WTC11 (cell line): ENCODE measurements around the gene NFE2L3. TPM values are rescaled to one million over a fixed set of nuclear protein-coding genes. Genes with fewer than 3 reads are reported as not detected.

Experiments used
- ATAC-seq: fragments of 200-7000 bp; cut with Tn5 transposase; 2 replicates; pipeline ENCODE4 v1.10.0; 2021; ENCODE audit warnings: mild to moderate bottlenecking, moderate library complexity
- CTCF ChIA-PET: fragments of 300-600 bp; sonication (Branson Sonifier 250); formaldehyde crosslinking; loops from one replicate; lab custom pipeline; 2021; ENCODE audit warnings: antibody characterized with exemption; lab: Charles Lee
- POLR2A ChIA-PET: fragments of 350-600 bp; sonication (Branson Sonifier 250); formaldehyde crosslinking; loops from one replicate; lab custom pipeline; 2021; ENCODE audit warnings: antibody characterized with exemption; lab: Charles Lee
- DNase-seq: peaks from one replicate; pipeline ENCODE4 v3.0.0; 2021; ENCODE audit warnings: low spot score
- H3K27ac Mint-ChIP-seq: 2 replicates; pipeline ENCODE4 v1.8.0; 2021; ENCODE audit warnings: mixed read lengths
- H3K27me3 Mint-ChIP-seq: 2 replicates; pipeline ENCODE4 v1.8.0; 2021; ENCODE audit warnings: low read depth, mild to moderate bottlenecking, moderate library complexity, mixed read lengths
- H3K36me3 Mint-ChIP-seq: 2 replicates; pipeline ENCODE4 v1.8.0; 2021; ENCODE audit warnings: mixed read lengths
- H3K4me1 Mint-ChIP-seq: 2 replicates; pipeline ENCODE4 v1.8.0; 2022; ENCODE audit warnings: mixed read lengths
- H3K4me3 Mint-ChIP-seq: 2 replicates; pipeline ENCODE4 v1.8.0; 2021; ENCODE audit warnings: mild to moderate bottlenecking, moderate library complexity, mixed read lengths
- H3K9me3 Mint-ChIP-seq: 2 replicates; pipeline ENCODE4 v1.8.0; 2021; ENCODE audit warnings: mixed read lengths
- ATF1 ChIP-seq: sonication (generic); formaldehyde crosslinking; IDR thresholded peaks from 2 replicates; pipeline ENCODE4 v1.8.1; 2023; ENCODE audit warnings: mild to moderate bottlenecking, moderate library complexity, missing genetic modification reagents
- ATF3 ChIP-seq: sonication (generic); formaldehyde crosslinking; conservative IDR thresholded peaks from 2 replicates; pipeline ENCODE4 v1.8.1; 2022; ENCODE audit warnings: mild to moderate bottlenecking, missing genetic modification reagents
- EMX1 ChIP-seq: fragments of 250-450 bp; sonication (Bioruptor Pico); IDR thresholded peaks from 2 replicates; pipeline ENCODE4 v1.8.0; 2021; ENCODE audit warnings: mild to moderate bottlenecking
- FOXP1 ChIP-seq: sonication (generic); formaldehyde crosslinking; IDR thresholded peaks from 2 replicates; pipeline ENCODE4 v1.8.0; 2022; ENCODE audit warnings: missing genetic modification reagents, mild to moderate bottlenecking, moderate library complexity, borderline replicate concordance
- HMGA2 ChIP-seq: fragments of 250-450 bp; sonication (Bioruptor Pico); IDR thresholded peaks from 2 replicates; pipeline ENCODE4 v1.4.0; 2021; ENCODE audit warnings: mild to moderate bottlenecking, moderate library complexity
- KAT7 ChIP-seq: sonication (generic); formaldehyde crosslinking; IDR thresholded peaks from 2 replicates; pipeline ENCODE4 v1.8.1; 2023; ENCODE audit warnings: missing genetic modification reagents, mild to moderate bottlenecking, borderline replicate concordance
- NFATC4 ChIP-seq: fragments of 250-450 bp; sonication (Bioruptor Pico); IDR thresholded peaks from 2 replicates; pipeline ENCODE4 v1.9.0; 2021; ENCODE audit warnings: mild to moderate bottlenecking
- NR1H2 ChIP-seq: sonication (generic); formaldehyde crosslinking; IDR thresholded peaks from 2 replicates; pipeline ENCODE4 v1.9.0; 2021; ENCODE audit warnings: mild to moderate bottlenecking, moderate library complexity, missing genetic modification reagents
- PRRX2 ChIP-seq: fragments of 250-450 bp; sonication (Bioruptor Pico); IDR thresholded peaks from 2 replicates; pipeline ENCODE4 v1.8.0; 2021; ENCODE audit warnings: mild to moderate bottlenecking
- ZBTB43 ChIP-seq: sonication (generic); formaldehyde crosslinking; IDR thresholded peaks from 2 replicates; pipeline ENCODE4 v1.8.1; 2023; ENCODE audit warnings: mild to moderate bottlenecking, missing genetic modification reagents
- ZNF232 ChIP-seq: sonication (generic); formaldehyde crosslinking; IDR thresholded peaks from 2 replicates; pipeline ENCODE4 v1.8.0; 2022; ENCODE audit warnings: mild to moderate bottlenecking, missing genetic modification reagents
- ZNF671 ChIP-seq: fragments of 250-450 bp; sonication (Bioruptor Pico); IDR thresholded peaks from 2 replicates; pipeline ENCODE4 v1.8.0; 2021; ENCODE audit warnings: mild to moderate bottlenecking
- total RNA-seq: library from RNA; stranded (reverse); gene quantifications from 3 replicates; pipeline ENCODE4 v1.2.3, GENCODE V29; 2021
- TF ChIP-seq, protein P1 (sequence below): sonication (generic); formaldehyde crosslinking; IDR thresholded peaks from 2 replicates; pipeline ENCODE4 v1.8.0; 2023; ENCODE audit warnings: missing genetic modification reagents
- TF ChIP-seq, protein P2 (sequence below): fragments of 250-450 bp; sonication (Bioruptor Pico); conservative IDR thresholded peaks from 2 replicates; pipeline ENCODE4 v1.9.0; 2021; ENCODE audit warnings: mild to moderate bottlenecking
- TF ChIP-seq, protein P3 (sequence below): fragments of 250-450 bp; sonication (Bioruptor Pico); IDR thresholded peaks from 2 replicates; pipeline ENCODE4 v1.8.0; 2021; ENCODE audit warnings: mild to moderate bottlenecking

The NFE2L3 gene
- total RNA-seq, 1 experiment from 2014 or later, result 66.8 TPM

DNA sequence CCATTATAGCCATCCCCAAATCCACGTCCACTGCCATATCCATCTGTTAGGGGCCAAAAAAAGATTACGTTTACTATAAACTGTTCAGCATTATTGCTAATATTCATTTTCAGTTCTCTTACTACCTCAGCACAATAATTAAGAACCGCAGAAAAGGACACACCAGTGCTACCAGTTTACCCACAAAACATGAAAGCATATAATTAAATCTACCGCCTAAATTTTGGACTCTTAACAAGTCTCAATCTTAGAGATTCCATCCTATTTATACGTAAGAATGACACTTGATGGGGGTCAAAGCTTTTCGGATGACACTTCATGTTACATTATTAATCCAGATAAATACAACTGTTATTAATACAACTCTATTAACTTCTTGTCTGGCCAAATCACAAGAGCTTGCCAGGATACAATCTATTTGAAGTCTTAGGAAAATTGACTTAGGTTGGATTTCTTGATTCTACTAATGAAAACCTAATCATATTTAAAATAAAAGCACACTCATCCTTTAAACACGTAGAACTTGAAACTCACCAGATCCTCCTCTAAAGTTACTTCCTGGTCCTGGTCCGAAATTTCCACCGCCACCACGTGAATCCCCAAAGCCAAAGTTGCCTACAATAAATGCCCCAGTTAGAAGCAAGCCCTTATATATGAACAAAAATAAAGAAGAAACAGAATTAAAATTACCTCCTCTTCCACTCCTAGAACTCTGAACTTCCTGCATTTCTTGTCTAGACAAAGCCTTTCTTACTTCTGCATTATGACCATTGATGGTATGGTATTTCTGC, 44.1 kb downstream of the NFE2L3 start:
- H3K9me3 Mint-ChIP-seq, result no peaks in the 10 kb centered on the region
- H3K27ac Mint-ChIP-seq, result peak overlapping the region; percentile 59

GRCh38 chr7:26197153-26198115, 45.4 kb downstream of the NFE2L3 start:
- H3K4me3 Mint-ChIP-seq, result peak overlapping the region; percentile 100

More for the DNA sequence above, 44.1 kb downstream of the NFE2L3 start:
- H3K27me3 Mint-ChIP-seq, result peaks cover 3% of the 10 kb centered on the region
- H3K4me1 Mint-ChIP-seq, result peaks cover 55% of the 10 kb centered on the region
- no peak for DNase-seq
- CTCF ChIA-PET, result no interaction called here
- H3K4me3 Mint-ChIP-seq, result peak overlapping the region; percentile 100
- peaks cover 89% of the 10 kb centered on the region for H3K36me3 Mint-ChIP-seq
- TF ChIP-seq, protein P1, sequence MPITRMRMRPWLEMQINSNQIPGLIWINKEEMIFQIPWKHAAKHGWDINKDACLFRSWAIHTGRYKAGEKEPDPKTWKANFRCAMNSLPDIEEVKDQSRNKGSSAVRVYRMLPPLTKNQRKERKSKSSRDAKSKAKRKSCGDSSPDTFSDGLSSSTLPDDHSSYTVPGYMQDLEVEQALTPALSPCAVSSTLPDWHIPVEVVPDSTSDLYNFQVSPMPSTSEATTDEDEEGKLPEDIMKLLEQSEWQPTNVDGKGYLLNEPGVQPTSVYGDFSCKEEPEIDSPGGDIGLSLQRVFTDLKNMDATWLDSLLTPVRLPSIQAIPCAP (CRISPR knock-in tag), result no peak
- TF ChIP-seq ZNF671 (0 out of 2 replicates have a peak, but pooled peaks have one; percentile 39), NFATC4 (CRISPR knock-in tag) (peak; percentile 65)
- TF ChIP-seq, all 79 proteins: peak for 2
- ATAC-seq, result no peak
- POLR2A ChIA-PET, result interaction anchor here (1.2 to 4.5 kb wide), 2 partner anchors 8 to 41 kb away, joined by 4 to 35 read pairs; no protein-coding TSS in a partner anchor

More at GRCh38 chr7:26197153-26198115, 45.4 kb downstream of the NFE2L3 start:
- ChIA-PET POLR2A (interaction anchor here (1.1 to 4.5 kb wide), 3 partner anchors 9 to 42 kb away, joined by 3 to 35 read pairs (median 4); no protein-coding TSS in a partner anchor), CTCF (no interaction called here)
- DNase-seq (no peak), ATAC-seq (no peak)
- H3K4me1 Mint-ChIP-seq, result peaks cover 48% of the 10 kb centered on the region
- peaks cover 76% of the 10 kb centered on the region for H3K36me3 Mint-ChIP-seq
- TF ChIP-seq, protein P2, sequence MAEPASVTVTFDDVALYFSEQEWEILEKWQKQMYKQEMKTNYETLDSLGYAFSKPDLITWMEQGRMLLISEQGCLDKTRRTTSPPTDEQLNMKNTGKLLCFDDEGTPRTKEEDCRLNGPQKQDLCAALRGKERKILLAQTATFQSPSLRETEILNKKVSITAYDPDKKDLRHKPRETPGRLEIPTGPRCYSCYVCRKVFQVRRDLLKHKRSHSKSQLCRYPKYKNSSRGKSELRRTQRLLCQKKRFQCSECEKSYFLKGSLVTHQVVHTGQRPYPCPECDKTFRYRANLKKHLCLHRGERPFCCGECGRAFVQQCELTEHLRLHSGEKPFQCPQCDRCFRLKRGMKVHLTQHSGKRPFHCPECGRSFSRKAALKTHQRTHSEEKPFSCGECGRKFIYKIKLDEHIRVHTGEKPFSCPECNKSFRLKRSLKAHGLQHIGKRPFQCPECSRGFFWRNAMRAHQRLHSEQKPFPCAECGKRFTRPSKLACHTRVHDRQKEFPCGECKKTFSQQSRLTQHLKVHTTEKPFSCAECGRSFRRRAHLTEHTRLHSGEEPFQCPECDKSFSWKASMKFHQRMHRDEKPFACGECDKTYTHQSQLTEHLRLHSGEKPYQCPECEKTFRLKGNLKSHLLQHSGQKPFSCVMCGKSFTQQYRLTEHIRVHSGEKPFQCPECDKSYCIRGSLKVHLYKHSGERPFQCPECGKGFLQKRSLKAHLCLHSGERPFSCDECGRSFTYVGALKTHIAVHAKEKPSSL (CRISPR knock-in tag), result no peak
- no peak for TF ChIP-seq ZBTB43 (CRISPR knock-in tag)
- TF ChIP-seq HMGA2 (CRISPR knock-in tag), result no peak
- no peak for TF ChIP-seq ATF3 (CRISPR knock-in tag)
- TF ChIP-seq EMX1, result peak; percentile 81; the same call in 1 of the 2 replicates
- TF ChIP-seq, protein P3, sequence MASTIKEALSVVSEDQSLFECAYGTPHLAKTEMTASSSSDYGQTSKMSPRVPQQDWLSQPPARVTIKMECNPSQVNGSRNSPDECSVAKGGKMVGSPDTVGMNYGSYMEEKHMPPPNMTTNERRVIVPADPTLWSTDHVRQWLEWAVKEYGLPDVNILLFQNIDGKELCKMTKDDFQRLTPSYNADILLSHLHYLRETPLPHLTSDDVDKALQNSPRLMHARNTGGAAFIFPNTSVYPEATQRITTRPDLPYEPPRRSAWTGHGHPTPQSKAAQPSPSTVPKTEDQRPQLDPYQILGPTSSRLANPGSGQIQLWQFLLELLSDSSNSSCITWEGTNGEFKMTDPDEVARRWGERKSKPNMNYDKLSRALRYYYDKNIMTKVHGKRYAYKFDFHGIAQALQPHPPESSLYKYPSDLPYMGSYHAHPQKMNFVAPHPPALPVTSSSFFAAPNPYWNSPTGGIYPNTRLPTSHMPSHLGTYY, result 0 out of 2 replicates have a peak, but pooled peaks have one; percentile 59
- no peak for TF ChIP-seq ZNF671
- TF ChIP-seq ATF1 (CRISPR knock-in tag), result no peak
- no peak for TF ChIP-seq KAT7
- TF ChIP-seq FOXP1, result no peak
- TF ChIP-seq NR1H2 (CRISPR knock-in tag), result no peak
- TF ChIP-seq ZNF232 (CRISPR knock-in tag), result no peak
- TF ChIP-seq PRRX2 (CRISPR knock-in tag), result peak; percentile 68; the same call in 1 of the 2 replicates
- peak overlapping the region; percentile 59 for H3K27ac Mint-ChIP-seq
- peaks cover 3% of the 10 kb centered on the region for H3K27me3 Mint-ChIP-seq
- H3K9me3 Mint-ChIP-seq, result no peaks in the 10 kb centered on the region
